MM.1S (cell line): ENCODE measurements around the gene PLCB2.

Source experiments
- DNase-seq: peaks from one replicate; pipeline ENCODE4 v3.0.0-alpha.2; 2015
- H2AFZ ChIP-seq: fragments of 300-600 bp; sonication (generic); 2 replicates; pipeline ENCODE4 v1.6.0; 2016; ENCODE audit warnings: antibody characterized with exemption, low read length
- H3F3A ChIP-seq: fragments of 300-600 bp; sonication (generic); 2 replicates; pipeline ENCODE4 v1.6.1; 2016; ENCODE audit warnings: mild to moderate bottlenecking, antibody characterized with exemption, low read length, moderate library complexity, mixed read lengths; ENCODE audit not compliant: insufficient read depth
- H3K27ac ChIP-seq: fragments of 300-600 bp; sonication (generic); 2 replicates; pipeline ENCODE4 v1.5.1; 2016; ENCODE audit warnings: mild to moderate bottlenecking, low read length
- H3K27me3 ChIP-seq: fragments of 300-600 bp; sonication (generic); replicated peaks from 2 replicates; pipeline ENCODE4 v1.6.0; 2016; ENCODE audit warnings: low read length; ENCODE audit not compliant: insufficient read depth
- H3K36me3 ChIP-seq: fragments of 300-600 bp; sonication (generic); replicated peaks from 2 replicates; pipeline ENCODE4 v1.6.1; 2016; ENCODE audit warnings: mild to moderate bottlenecking, low read length, mixed read lengths; ENCODE audit not compliant: insufficient read depth
- H3K4me1 ChIP-seq: fragments of 300-600 bp; sonication (generic); 2 replicates; pipeline ENCODE4 v1.6.1; 2016; ENCODE audit warnings: low read length, mixed read lengths
- H3K4me2 ChIP-seq: fragments of 300-600 bp; sonication (generic); 2 replicates; pipeline ENCODE4 v1.6.0; 2016; ENCODE audit warnings: low read depth, low read length
- H3K4me3 ChIP-seq: fragments of 300-600 bp; sonication (generic); 2 replicates; pipeline ENCODE4 v1.5.1; 2016; ENCODE audit warnings: low read length, mixed read lengths
- H3K79me2 ChIP-seq: fragments of 300-600 bp; sonication (generic); 2 replicates; pipeline ENCODE4 v1.6.1; 2016; ENCODE audit warnings: mixed run types, low read length, mixed read lengths
- H3K9ac ChIP-seq: fragments of 300-600 bp; sonication (generic); 2 replicates; pipeline ENCODE4 v1.6.1; 2016; ENCODE audit warnings: low read length, mixed read lengths
- H3K9me2 ChIP-seq: fragments of 300-600 bp; sonication (generic); replicated peaks from 2 replicates; pipeline ENCODE4 v1.6.1; 2016; ENCODE audit warnings: mild to moderate bottlenecking, low read length, mixed read lengths; ENCODE audit not compliant: insufficient read depth
- H3K9me3 ChIP-seq: fragments of 300-600 bp; sonication (generic); replicated peaks from 2 replicates; pipeline ENCODE4 v1.6.1; 2016; ENCODE audit warnings: mild to moderate bottlenecking, low read length, mixed read lengths; ENCODE audit not compliant: insufficient read depth
- H4K20me1 ChIP-seq: fragments of 300-600 bp; sonication (generic); 2 replicates; pipeline ENCODE4 v1.6.1; 2016; ENCODE audit warnings: mild to moderate bottlenecking, low read length, moderate library complexity, mixed read lengths; ENCODE audit not compliant: insufficient read depth
- CTCF ChIP-seq: fragments of 300-600 bp; sonication (generic); IDR thresholded peaks from 2 replicates; pipeline ENCODE4 v1.5.1; 2016; ENCODE audit warnings: antibody characterized with exemption, low read length, mixed read lengths
- EZH2 ChIP-seq: fragments of 300-600 bp; sonication (generic); optimal IDR thresholded peaks from 2 replicates; pipeline ENCODE3; 2017; ENCODE audit warnings: low read depth, mild to moderate bottlenecking, antibody characterized with exemption, low read length, mixed read lengths
- EZH2phosphoT487 ChIP-seq: fragments of 300-600 bp; sonication (generic); IDR thresholded peaks from 2 replicates; pipeline ENCODE4 v1.6.1; 2018; ENCODE audit warnings: antibody characterized with exemption, low read length

PLCB2 gene

GRCh38 chr15:40314723-40315276 is 7.1 kb upstream of the PLCB2 start:
- no peaks in the 10 kb centered on the region for H4K20me1 ChIP-seq
- H3K36me3 ChIP-seq, result no peaks in the 10 kb centered on the region
- H3K9me2 ChIP-seq, result no peaks in the 10 kb centered on the region
- no peaks in the 10 kb centered on the region for H3K27me3 ChIP-seq
- no peak overlapping the region for H2AFZ ChIP-seq
- 0 out of 2 replicates have a peak, but pooled peaks cover 3% of the 10 kb centered on the region for H3K4me1 ChIP-seq
- no peak overlapping the region for H3K9ac ChIP-seq
- H3K79me2 ChIP-seq, result no peaks in the 10 kb centered on the region
- TF ChIP-seq EZH2 (no peak), EZH2phosphoT487 (no peak), CTCF (no peak)
- no peak overlapping the region for H3K4me2 ChIP-seq
- no peaks in the 10 kb centered on the region for H3K9me3 ChIP-seq
- no peak for DNase-seq
- no peak overlapping the region for H3K27ac ChIP-seq
- no peak overlapping the region for H3K4me3 ChIP-seq
- no peaks in the 10 kb centered on the region for H3F3A ChIP-seq

GRCh38 chr15:40313531-40314398 is 6.0 kb upstream of the PLCB2 start:
- Histone ChIP-seq H3K4me1 (0 out of 2 replicates have a peak, but pooled peaks cover 3% of the 10 kb centered on the region), H3F3A (no peaks in the 10 kb centered on the region), H3K9ac (no peak overlapping the region), H3K27ac (no peak overlapping the region), H3K9me2 (no peaks in the 10 kb centered on the region), H3K4me3 (no peak overlapping the region), H3K9me3 (no peaks in the 10 kb centered on the region), H3K4me2 (no peak overlapping the region), H2AFZ (no peak overlapping the region), H3K79me2 (no peaks in the 10 kb centered on the region), H3K36me3 (no peaks in the 10 kb centered on the region), H3K27me3 (no peaks in the 10 kb centered on the region), H4K20me1 (no peaks in the 10 kb centered on the region)
- no peak for DNase-seq
- TF ChIP-seq EZH2phosphoT487 (no peak), EZH2 (no peak), CTCF (no peak)

GRCh38 chr15:40312370-40313158 is 4.8 kb upstream of the PLCB2 start:
- H3K4me3 ChIP-seq, result no peak overlapping the region
- no peaks in the 10 kb centered on the region for H3K9me3 ChIP-seq
- H2AFZ ChIP-seq, result no peak overlapping the region
- H3K9me2 ChIP-seq, result no peaks in the 10 kb centered on the region
- H4K20me1 ChIP-seq, result no peaks in the 10 kb centered on the region
- no peak overlapping the region for H3K27ac ChIP-seq
- no peak overlapping the region for H3K4me2 ChIP-seq
- H3K4me1 ChIP-seq, result no peaks in the 10 kb centered on the region
- H3K36me3 ChIP-seq, result no peaks in the 10 kb centered on the region
- no peaks in the 10 kb centered on the region for H3F3A ChIP-seq
- no peak for DNase-seq
- no peaks in the 10 kb centered on the region for H3K27me3 ChIP-seq
- TF ChIP-seq CTCF (no peak), EZH2phosphoT487 (no peak), EZH2 (no peak)
- H3K9ac ChIP-seq, result no peak overlapping the region
- H3K79me2 ChIP-seq, result no peaks in the 10 kb centered on the region
